ENCODE data around the gene SFRP2.

The SFRP2 gene

GRCh38 chr4:153794006-153794405, 5.1 kb upstream of the SFRP2 start:
- DNase-seq (ENCODE audit: low read depth), result no peak

GRCh38 chr4:153792618-153793247, 3.9 kb upstream of the SFRP2 start:
- no peak for DNase-seq (ENCODE audit: low read depth)

GRCh38 chr4:153791746-153792617, 3.1 kb upstream of the SFRP2 start:
- peak; percentile 23 for DNase-seq (ENCODE audit: low read depth)

- no peak for DNase-seq (ENCODE audit: low read depth)
Measured at GRCh38 chr4:153790962-153791551, 2.2 kb upstream of the SFRP2 start.

- DNase-seq (ENCODE audit: low read depth), result no peak
Measured at GRCh38 chr4:153790500-153790865, 1.6 kb upstream of the SFRP2 start.

GRCh38 chr4:153789741-153790499, 1.0 kb upstream of the SFRP2 start:
- DNase-seq (ENCODE audit: low read depth), result no peak

- DNase-seq (ENCODE audit: low read depth), result no peak
Measured at GRCh38 chr4:153788051-153788412, 851 bp downstream of the SFRP2 start.

GRCh38 chr4:153787575-153787974, 1.3 kb downstream of the SFRP2 start:
- DNase-seq (ENCODE audit: low read depth), result no peak

GRCh38 chr4:153787061-153787560, 1.8 kb downstream of the SFRP2 start:
- DNase-seq (ENCODE audit: low read depth), result no peak

GRCh38 chr4:153785910-153786721, 2.8 kb downstream of the SFRP2 start:
- DNase-seq (ENCODE audit: low read depth), result no peak

GRCh38 chr4:153784166-153784699, 4.7 kb downstream of the SFRP2 start:
- no peak for DNase-seq (ENCODE audit: low read depth)

- no peak for DNase-seq (ENCODE audit: low read depth)
Measured at GRCh38 chr4:153782581-153782980, 6.3 kb downstream of the SFRP2 start.

GRCh38 chr4:153781717-153782416, 7.0 kb downstream of the SFRP2 start:
- DNase-seq (ENCODE audit: low read depth), result no peak

- no peak for DNase-seq (ENCODE audit: low read depth)
Measured at GRCh38 chr4:153781280-153781679, 7.6 kb downstream of the SFRP2 start.

- DNase-seq (ENCODE audit: low read depth), result no peak
Measured at GRCh38 chr4:153780876-153781275, 8.0 kb downstream of the SFRP2 start.

GRCh38 chr4:153780221-153780620, 8.7 kb downstream of the SFRP2 start:
- no peak for DNase-seq (ENCODE audit: low read depth)

GRCh38 chr4:153778383-153778782, 10.5 kb downstream of the SFRP2 start:
- DNase-seq (ENCODE audit: low read depth), result no peak

- DNase-seq (ENCODE audit: low read depth), result no peak
Measured at GRCh38 chr4:153777421-153777820, 11.5 kb downstream of the SFRP2 start.

GRCh38 chr4:153776601-153777000, 12.3 kb downstream of the SFRP2 start:
- no peak for DNase-seq (ENCODE audit: low read depth)

GRCh38 chr4:153773236-153773690, 15.6 kb downstream of the SFRP2 start:
- no peak for DNase-seq (ENCODE audit: low read depth)
